ENCODE data around the gene TCEA2. TPM values are rescaled to one million over a fixed set of nuclear protein-coding genes. Genes with fewer than 3 reads are reported as not detected.

The TCEA2 gene
- total RNA-seq, 1 donor from 2014 or later, result 40.2 TPM

- ATAC-seq, result no peak
- peak; percentile 52 for DNase-seq
- Histone ChIP-seq H3K4me3 (no peak overlapping the region), H3K4me1 (peaks cover 12% of the 10 kb centered on the region), H3K9me3 (no peaks in the 10 kb centered on the region), H3K36me3 (no peaks in the 10 kb centered on the region), H3K27ac (no peak overlapping the region), H3K27me3 (peaks cover 42% of the 10 kb centered on the region)
- intact Hi-C loops (cut with DNase I), result no loop called here
- TF ChIP-seq, protein P1, sequence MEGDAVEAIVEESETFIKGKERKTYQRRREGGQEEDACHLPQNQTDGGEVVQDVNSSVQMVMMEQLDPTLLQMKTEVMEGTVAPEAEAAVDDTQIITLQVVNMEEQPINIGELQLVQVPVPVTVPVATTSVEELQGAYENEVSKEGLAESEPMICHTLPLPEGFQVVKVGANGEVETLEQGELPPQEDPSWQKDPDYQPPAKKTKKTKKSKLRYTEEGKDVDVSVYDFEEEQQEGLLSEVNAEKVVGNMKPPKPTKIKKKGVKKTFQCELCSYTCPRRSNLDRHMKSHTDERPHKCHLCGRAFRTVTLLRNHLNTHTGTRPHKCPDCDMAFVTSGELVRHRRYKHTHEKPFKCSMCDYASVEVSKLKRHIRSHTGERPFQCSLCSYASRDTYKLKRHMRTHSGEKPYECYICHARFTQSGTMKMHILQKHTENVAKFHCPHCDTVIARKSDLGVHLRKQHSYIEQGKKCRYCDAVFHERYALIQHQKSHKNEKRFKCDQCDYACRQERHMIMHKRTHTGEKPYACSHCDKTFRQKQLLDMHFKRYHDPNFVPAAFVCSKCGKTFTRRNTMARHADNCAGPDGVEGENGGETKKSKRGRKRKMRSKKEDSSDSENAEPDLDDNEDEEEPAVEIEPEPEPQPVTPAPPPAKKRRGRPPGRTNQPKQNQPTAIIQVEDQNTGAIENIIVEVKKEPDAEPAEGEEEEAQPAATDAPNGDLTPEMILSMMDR (IDR thresholded peaks at IDR 0.05), result no peak
Observed at GRCh38 chr20:64104667-64105451, 41.9 kb downstream of the TCEA2 start.

DNA sequence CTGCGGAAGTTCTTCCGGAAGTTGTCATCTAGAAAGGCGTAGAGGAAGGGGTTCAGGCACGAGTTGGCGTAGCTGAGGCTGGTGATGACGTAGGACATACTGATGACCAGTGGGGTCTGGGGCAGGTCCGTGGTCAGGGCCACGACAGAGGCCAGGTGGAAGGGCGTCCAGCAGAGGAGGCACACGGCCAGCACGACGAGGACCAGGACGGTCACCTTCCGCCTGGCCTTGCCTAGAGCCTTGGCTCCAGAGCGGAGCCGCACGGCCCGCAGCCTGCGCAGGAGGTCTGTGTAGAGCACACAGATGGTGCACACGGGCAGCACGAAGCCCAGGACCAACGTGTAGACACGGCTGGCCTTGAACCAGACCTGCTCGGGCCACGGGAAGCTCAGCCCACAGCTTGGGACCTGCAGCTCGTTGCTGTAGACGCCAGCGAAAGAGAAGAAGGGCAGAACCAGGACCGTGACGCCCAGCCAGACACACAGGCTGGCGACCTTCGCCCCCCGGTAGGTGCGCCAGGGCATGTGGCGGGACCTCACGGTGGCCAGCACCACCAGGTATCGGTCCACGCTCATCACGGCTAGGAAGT lies 42.9 kb downstream of the TCEA2 start:
- no peak for DNase-seq

DNA sequence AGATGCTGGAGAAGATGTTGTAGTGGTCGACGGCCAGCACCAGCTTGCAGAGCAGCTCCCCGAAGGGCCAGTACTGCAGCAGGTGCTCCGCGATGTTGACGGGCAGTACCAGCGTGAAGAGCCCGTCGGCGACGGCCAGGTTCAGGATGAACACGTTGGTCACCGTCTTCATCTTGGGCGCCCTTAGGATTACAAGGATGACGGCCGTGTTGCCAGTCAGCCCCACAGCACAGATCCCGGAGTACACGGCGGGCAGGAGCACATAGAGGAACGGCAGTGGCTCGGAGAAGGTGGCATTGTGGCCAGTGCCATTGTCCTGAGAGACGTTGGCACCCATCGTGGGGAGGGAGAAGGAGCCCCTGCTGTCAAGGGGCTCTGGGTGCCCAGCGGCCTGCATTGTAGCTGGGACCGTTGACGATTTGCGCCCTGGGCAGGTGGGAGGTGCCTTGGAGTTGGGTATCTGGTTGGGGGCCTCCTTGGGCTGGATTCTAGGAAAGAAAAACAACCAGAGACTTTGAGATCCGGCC lies 43.5 kb downstream of the TCEA2 start:
- H3K36me3 ChIP-seq, result no peaks in the 10 kb centered on the region
- no peak overlapping the region for H3K4me3 ChIP-seq
- H3K27me3 ChIP-seq, result peaks cover 27% of the 10 kb centered on the region
- H3K27ac ChIP-seq, result no peak overlapping the region
- ATAC-seq (no peak), DNase-seq (peak; percentile 59)
- H3K4me1 ChIP-seq, result peaks cover 12% of the 10 kb centered on the region
- TF ChIP-seq, protein P1 (IDR thresholded peaks at IDR 0.05), result no peak
- no peaks in the 10 kb centered on the region for H3K9me3 ChIP-seq
- intact Hi-C loops (cut with DNase I), result no loop called here

More for the DNA sequence above, 42.9 kb downstream of the TCEA2 start:
- Histone ChIP-seq H3K27ac (no peak overlapping the region), H3K9me3 (no peaks in the 10 kb centered on the region), H3K27me3 (peaks cover 33% of the 10 kb centered on the region), H3K36me3 (no peaks in the 10 kb centered on the region), H3K4me3 (no peak overlapping the region), H3K4me1 (peaks cover 12% of the 10 kb centered on the region)
- intact Hi-C loops (cut with DNase I), result no loop called here
- no peak for ATAC-seq
- TF ChIP-seq, protein P1 (IDR thresholded peaks at IDR 0.05), result no peak

- Histone ChIP-seq H3K9me3 (no peaks in the 10 kb centered on the region), H3K27me3 (peaks cover 21% of the 10 kb centered on the region), H3K27ac (no peak within 1 kb of the TSS), H3K4me1 (peaks cover 7% of the 10 kb centered on the region), H3K36me3 (no peaks in the 10 kb centered on the region), H3K4me3 (no peak within 1 kb of the TSS)
- TF ChIP-seq, protein P1 (IDR thresholded peaks at IDR 0.05), result no peak
- DNase-seq (peak; percentile 56), ATAC-seq (no peak)
- intact Hi-C loops (cut with DNase I), result no loop called here
Observed at GRCh38 chr20:64106981-64107735, 44.2 kb downstream of the TCEA2 start, which contains the start of gene NPBWR2. Gene NPBWR2 (minus strand): TSS chr20:64107565. CDS start chr20:64106831, 734 bp downstream.

GRCh38 chr20:64107736-64108457 lies 44.9 kb downstream of the TCEA2 start:
- H3K27me3 ChIP-seq, result peaks cover 14% of the 10 kb centered on the region
- TF ChIP-seq, protein P1 (IDR thresholded peaks at IDR 0.05), result no peak
- no peak overlapping the region for H3K4me3 ChIP-seq
- DNase-seq (peak; percentile 51), ATAC-seq (no peak)
- H3K9me3 ChIP-seq, result no peaks in the 10 kb centered on the region
- no peak overlapping the region for H3K27ac ChIP-seq
- H3K4me1 ChIP-seq, result no peaks in the 10 kb centered on the region
- intact Hi-C loops (cut with DNase I), result no loop called here
- H3K36me3 ChIP-seq, result no peaks in the 10 kb centered on the region
